ENCODE results near the gene FXYD6.
"Not testable (repeated sequence)": the region's sequence is repeated elsewhere in the genome, so short reads cannot be mapped to it uniquely, and the experiment has no call there.

FXYD6 gene

GRCh38 chr11:117876341-117877119 lies at the start of gene FXYD6:
FXYD6 (minus strand) TSS chr11:117876658; CDS start chr11:117842776, 33,882 bp downstream.
- Histone ChIP-seq H3K27me3 (peaks cover 97% of the 10 kb centered on the region), H3K36me3 (no peaks in the 10 kb centered on the region), H3K9me3 (no peaks in the 10 kb centered on the region), H3K27ac (no peak within 1 kb of the TSS), H3K4me1 (ENCODE audit: control insufficient read depth in 1 of 2, insufficient read depth in 1 of 2, low read depth in 1 of 2, low read length in 1 of 2) (peaks cover 5 to 14% of the 10 kb centered on the region in 2 experiments), H3K4me3 (ENCODE audit: low read depth in 1 of 2, low read length in 1 of 2) (no peak within 1 kb of the TSS)
- no peak for TF ChIP-seq CTCF (IDR thresholded peaks at IDR 0.05)

- H3K4me3 ChIP-seq (ENCODE audit: low read depth in 1 of 2, low read length in 1 of 2); H3K36me3 ChIP-seq; H3K9me3 ChIP-seq; H3K4me1 ChIP-seq (ENCODE audit: control insufficient read depth in 1 of 2, insufficient read depth in 1 of 2, low read depth in 1 of 2, low read length in 1 of 2); H3K27ac ChIP-seq: not testable (repeated sequence)
- peaks cover 12% of the 10 kb centered on the region for H3K27me3 ChIP-seq
Observed at GRCh38 chr11:117926166-117926565, 49.7 kb upstream of the FXYD6 start.

- Histone ChIP-seq H3K4me3 (ENCODE audit: low read depth in 1 of 2, low read length in 1 of 2) (no peak overlapping the region), H3K36me3 (no peaks in the 10 kb centered on the region), H3K9me3 (no peaks in the 10 kb centered on the region), H3K27me3 (peaks cover 12% of the 10 kb centered on the region), H3K4me1 (ENCODE audit: control insufficient read depth in 1 of 2, insufficient read depth in 1 of 2, low read depth in 1 of 2, low read length in 1 of 2) (no peaks in the 10 kb centered on the region), H3K27ac (no peak overlapping the region)
- TF ChIP-seq CTCF (IDR thresholded peaks at IDR 0.05): no peak
Observed at GRCh38 chr11:117925198-117925925, 48.9 kb upstream of the FXYD6 start.

GRCh38 chr11:117924631-117925170 lies 48.2 kb upstream of the FXYD6 start:
- TF ChIP-seq CTCF (IDR thresholded peaks at IDR 0.05): no peak
- Histone ChIP-seq H3K4me3 (ENCODE audit: low read depth in 1 of 2, low read length in 1 of 2) (no peak overlapping the region), H3K27me3 (peaks cover 11% of the 10 kb centered on the region), H3K36me3 (no peaks in the 10 kb centered on the region), H3K27ac (no peak overlapping the region), H3K4me1 (ENCODE audit: control insufficient read depth in 1 of 2, insufficient read depth in 1 of 2, low read depth in 1 of 2, low read length in 1 of 2) (no peaks in the 10 kb centered on the region), H3K9me3 (no peaks in the 10 kb centered on the region)

- Histone ChIP-seq H3K4me3 (ENCODE audit: low read depth in 1 of 2, low read length in 1 of 2) (no peak overlapping the region), H3K27ac (no peak overlapping the region), H3K9me3 (no peaks in the 10 kb centered on the region), H3K4me1 (ENCODE audit: control insufficient read depth in 1 of 2, insufficient read depth in 1 of 2, low read depth in 1 of 2, low read length in 1 of 2) (no peaks in the 10 kb centered on the region), H3K36me3 (no peaks in the 10 kb centered on the region), H3K27me3 (peaks cover 2% of the 10 kb centered on the region)
- TF ChIP-seq CTCF (IDR thresholded peaks at IDR 0.05): no peak
Observed at GRCh38 chr11:117923773-117924172, 47.3 kb upstream of the FXYD6 start.

GRCh38 chr11:117923275-117923674 lies 46.8 kb upstream of the FXYD6 start:
- H3K4me3 ChIP-seq (ENCODE audit: low read depth in 1 of 2, low read length in 1 of 2): no peak overlapping the region
- H3K9me3 ChIP-seq: no peaks in the 10 kb centered on the region
- no peaks in the 10 kb centered on the region for H3K27me3 ChIP-seq
- no peak for TF ChIP-seq CTCF (IDR thresholded peaks at IDR 0.05)
- H3K27ac ChIP-seq: no peak overlapping the region
- no peaks in the 10 kb centered on the region for H3K36me3 ChIP-seq
- H3K4me1 ChIP-seq (ENCODE audit: control insufficient read depth in 1 of 2, insufficient read depth in 1 of 2, low read depth in 1 of 2, low read length in 1 of 2): no peaks in the 10 kb centered on the region
